ENCODE results near the gene TNK2. TPM values are rescaled to one million over a fixed set of nuclear protein-coding genes. Genes with fewer than 3 reads are reported as not detected.
A peak's percentile ranks its signal among the peaks of the same experiment; 100 is the strongest.

Gene TNK2
- total and polyA plus RNA-seq, 2 of the 13 experiments (the other 11 are each of a cell fraction or from before 2014, with no cell fraction given) = 4.6 to 5.8 TPM

DNA sequence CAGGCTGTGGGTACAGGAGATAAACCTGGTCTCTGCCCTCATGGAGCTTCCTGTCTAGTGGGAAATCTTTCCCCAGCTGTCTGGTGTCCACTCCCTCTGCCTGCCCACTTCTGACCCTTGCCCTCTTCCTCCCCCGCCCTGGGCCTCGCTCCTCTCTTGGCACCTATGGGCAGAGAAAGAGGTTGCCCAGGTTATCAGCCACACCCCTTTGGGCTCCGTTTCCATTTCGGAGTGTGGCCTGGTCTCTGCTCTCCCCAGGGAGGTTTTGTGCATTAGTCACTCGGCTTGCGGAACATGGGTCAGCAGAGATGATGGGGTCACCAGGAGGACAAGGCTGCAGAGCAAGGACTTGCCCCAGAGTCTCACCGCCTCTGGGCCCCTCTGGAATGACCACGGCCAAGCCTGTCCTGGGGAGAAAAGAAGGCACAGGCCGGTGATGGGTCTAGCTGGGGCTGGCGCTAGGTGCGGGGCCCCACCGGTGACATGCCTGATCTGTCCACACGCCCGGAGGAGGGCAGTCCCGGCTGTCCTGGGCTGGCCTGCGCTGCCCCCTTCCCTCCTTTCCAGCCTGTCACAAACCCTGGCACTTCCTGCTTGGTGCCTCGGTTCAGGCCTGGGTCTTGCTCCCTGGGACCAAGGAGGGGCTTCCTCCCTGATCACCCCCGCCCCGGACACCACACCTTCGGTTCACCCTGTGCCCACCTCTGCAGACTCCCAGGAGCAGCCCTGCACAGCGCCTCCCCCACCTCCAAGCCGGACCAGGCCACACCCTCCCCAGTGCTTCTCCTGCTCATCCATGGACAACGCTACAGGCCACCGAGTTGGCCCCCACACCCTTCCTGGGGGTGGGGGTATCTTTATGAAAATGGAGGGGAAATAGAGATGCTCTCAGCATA lies 61.0 kb downstream of the TNK2 start (continued):
- no peak for TF ChIP-seq HNF1A (IDR thresholded peaks at IDR 0.05; ENCODE audit: low read depth)
- TF ChIP-seq HNF1A (CRISPR knock-in tag; IDR thresholded peaks at IDR 0.05; ENCODE audit: borderline replicate concordance) = no peak
- TF ChIP-seq ETV5 (CRISPR knock-in tag; IDR thresholded peaks at IDR 0.05; ENCODE audit: borderline replicate concordance) = peak; percentile 18; the same call in 1 of the 2 replicates
- TF ChIP-seq SIN3A (IDR thresholded peaks at IDR 0.05; ENCODE audit: borderline replicate concordance, low read depth, low read length) = no peak
- TF ChIP-seq ZNF225 (CRISPR knock-in tag; IDR thresholded peaks at IDR 0.05) = no peak
- TF ChIP-seq SP140L (CRISPR knock-in tag; IDR thresholded peaks at IDR 0.05; ENCODE audit: borderline replicate concordance) = no peak
- no peak for TF ChIP-seq ZBTB21 (CRISPR knock-in tag; IDR thresholded peaks at IDR 0.05)
- no peak for TF ChIP-seq SRSF9 (IDR thresholded peaks at IDR 0.05; ENCODE audit: borderline replicate concordance, insufficient read depth, low read depth, low read length, poor library complexity, severe bottlenecking)
- TF ChIP-seq, protein P1, sequence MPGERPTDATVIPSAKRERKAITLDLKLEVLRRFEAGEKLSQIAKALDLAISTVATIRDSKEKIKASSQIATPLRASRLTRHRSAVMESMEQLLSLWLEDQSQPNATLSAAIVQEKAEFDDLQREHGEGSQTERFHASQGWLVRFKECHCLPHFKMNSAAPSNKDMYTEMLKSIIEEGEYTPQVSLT (CRISPR knock-in tag; IDR thresholded peaks at IDR 0.05; ENCODE audit: borderline replicate concordance, low read depth) = no peak
- peak; percentile 97 for TF ChIP-seq FOSL2 (CRISPR knock-in tag; IDR thresholded peaks at IDR 0.05)
- TF ChIP-seq ZNF614 (CRISPR knock-in tag; IDR thresholded peaks at IDR 0.05; ENCODE audit: borderline replicate concordance) = no peak
- TF ChIP-seq, protein P2, sequence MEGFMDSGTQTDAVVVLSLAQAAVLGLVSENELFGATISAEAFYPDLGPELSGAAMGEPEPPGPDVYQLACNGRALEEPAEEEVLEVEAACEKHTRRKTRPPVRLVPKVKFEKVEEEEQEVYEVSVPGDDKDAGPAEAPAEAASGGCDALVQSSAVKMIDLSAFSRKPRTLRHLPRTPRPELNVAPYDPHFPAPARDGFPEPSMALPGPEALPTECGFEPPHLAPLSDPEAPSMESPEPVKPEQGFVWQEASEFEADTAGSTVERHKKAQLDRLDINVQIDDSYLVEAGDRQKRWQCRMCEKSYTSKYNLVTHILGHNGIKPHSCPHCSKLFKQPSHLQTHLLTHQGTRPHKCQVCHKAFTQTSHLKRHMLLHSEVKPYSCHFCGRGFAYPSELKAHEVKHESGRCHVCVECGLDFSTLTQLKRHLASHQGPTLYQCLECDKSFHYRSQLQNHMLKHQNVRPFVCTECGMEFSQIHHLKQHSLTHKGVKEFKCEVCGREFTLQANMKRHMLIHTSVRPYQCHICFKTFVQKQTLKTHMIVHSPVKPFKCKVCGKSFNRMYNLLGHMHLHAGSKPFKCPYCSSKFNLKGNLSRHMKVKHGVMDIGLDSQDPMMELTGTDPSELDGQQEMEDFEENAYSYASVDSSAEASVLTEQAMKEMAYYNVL (CRISPR knock-in tag; IDR thresholded peaks at IDR 0.05; ENCODE audit: borderline replicate concordance) = no peak
- no peak for TF ChIP-seq NCOA1 (CRISPR knock-in tag; IDR thresholded peaks at IDR 0.05)
- TF ChIP-seq TSC22D2 (CRISPR knock-in tag; IDR thresholded peaks at IDR 0.05; ENCODE audit: borderline replicate concordance) = no peak
- no peak for TF ChIP-seq FLYWCH1 (CRISPR knock-in tag; IDR thresholded peaks at IDR 0.05)
- no peak for TF ChIP-seq PHF5A (CRISPR knock-in tag; IDR thresholded peaks at IDR 0.05; ENCODE audit: low read depth, unreplicated experiment)
- TF ChIP-seq SETDB1 (CRISPR knock-in tag; IDR thresholded peaks at IDR 0.05; ENCODE audit: borderline replicate concordance) = no peak
- TF ChIP-seq GABPB1 (CRISPR knock-in tag; IDR thresholded peaks at IDR 0.05) = peak; percentile 20; the same call in 1 of the 2 replicates
- no peak for TF ChIP-seq RBM39 (IDR thresholded peaks at IDR 0.05; ENCODE audit: low read depth, low read length, poor library complexity, severe bottlenecking)
- TF ChIP-seq, protein P3, sequence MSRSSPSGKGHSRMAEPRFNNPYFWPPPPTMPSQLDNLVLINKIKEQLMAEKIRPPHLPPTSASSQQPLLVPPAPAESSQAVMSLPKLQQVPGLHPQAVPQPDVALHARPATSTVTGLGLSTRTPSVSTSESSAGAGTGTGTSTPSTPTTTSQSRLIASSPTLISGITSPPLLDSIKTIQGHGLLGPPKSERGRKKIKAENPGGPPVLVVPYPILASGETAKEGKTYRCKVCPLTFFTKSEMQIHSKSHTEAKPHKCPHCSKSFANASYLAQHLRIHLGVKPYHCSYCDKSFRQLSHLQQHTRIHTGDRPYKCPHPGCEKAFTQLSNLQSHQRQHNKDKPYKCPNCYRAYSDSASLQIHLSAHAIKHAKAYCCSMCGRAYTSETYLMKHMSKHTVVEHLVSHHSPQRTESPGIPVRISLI (CRISPR knock-in tag; IDR thresholded peaks at IDR 0.05; ENCODE audit: borderline replicate concordance) = no peak
- TF ChIP-seq ZFYVE20 (CRISPR knock-in tag; IDR thresholded peaks at IDR 0.05; ENCODE audit: borderline replicate concordance, low read depth) = no peak
